ENCODE results near the gene LIMS3.
"Not testable (repeated sequence)": the region's sequence is repeated elsewhere in the genome, so short reads cannot be mapped to it uniquely, and the experiment has no call there.

The LIMS3 gene, protein sequence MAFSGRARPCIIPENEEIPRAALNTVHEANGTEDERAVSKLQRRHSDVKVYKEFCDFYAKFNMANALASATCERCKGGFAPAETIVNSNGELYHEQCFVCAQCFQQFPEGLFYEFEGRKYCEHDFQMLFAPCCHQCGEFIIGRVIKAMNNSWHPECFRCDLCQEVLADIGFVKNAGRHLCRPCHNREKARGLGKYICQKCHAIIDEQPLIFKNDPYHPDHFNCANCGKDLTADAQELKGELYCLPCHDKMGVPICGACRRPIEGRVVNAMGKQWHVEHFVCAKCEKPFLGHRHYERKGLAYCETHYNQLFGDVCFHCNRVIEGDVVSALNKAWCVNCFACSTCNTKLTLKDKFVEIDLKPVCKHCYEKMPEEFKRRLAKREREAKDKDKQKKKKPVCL

DNA sequence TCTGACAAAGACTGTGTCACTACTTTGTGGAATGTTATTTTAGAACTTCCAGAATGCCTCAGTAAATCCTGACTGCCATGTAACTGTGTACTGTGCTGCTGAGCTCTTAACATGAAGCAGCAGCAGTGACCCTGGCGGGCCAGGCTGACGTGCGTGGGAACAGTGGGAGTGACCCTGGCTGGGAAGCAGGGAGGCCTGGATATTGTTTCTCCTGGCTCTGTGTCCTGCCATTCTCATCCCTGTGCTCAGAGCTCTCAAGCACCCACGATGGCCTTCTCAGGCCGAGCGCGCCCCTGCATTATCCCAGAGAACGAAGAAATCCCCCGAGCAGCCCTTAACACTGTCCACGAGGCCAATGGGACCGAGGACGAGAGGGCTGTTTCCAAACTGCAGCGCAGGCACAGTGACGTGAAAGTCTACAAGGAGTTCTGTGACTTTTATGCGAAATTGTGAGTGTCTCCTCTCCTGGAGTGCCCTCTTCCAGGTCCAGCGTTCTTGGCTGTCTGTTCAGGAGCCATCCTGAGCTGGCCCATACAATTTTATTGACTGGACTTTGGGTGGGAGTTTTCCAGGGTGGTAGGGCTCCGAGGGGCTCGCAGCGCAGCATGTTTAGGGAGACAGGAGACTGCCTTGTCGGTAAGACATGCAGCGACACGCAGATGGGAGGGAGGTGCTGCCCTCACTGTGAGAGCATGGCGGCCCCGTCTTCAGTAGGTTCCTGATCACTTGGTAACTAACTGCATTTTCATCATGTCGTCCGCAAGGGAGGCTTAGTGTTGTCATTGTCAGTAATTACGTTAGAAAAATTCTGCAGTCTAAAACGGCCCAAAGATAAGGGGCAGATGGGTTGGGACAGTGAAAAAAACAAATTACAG, at the start of gene LIMS3:
TSS of gene LIMS3 (plus strand) at position 227 of the 875 bp plus-strand sequence. CDS start at position 268, 41 bp downstream.
- not testable (repeated sequence) for DNase-seq (ENCODE audit: low read depth)

DNA sequence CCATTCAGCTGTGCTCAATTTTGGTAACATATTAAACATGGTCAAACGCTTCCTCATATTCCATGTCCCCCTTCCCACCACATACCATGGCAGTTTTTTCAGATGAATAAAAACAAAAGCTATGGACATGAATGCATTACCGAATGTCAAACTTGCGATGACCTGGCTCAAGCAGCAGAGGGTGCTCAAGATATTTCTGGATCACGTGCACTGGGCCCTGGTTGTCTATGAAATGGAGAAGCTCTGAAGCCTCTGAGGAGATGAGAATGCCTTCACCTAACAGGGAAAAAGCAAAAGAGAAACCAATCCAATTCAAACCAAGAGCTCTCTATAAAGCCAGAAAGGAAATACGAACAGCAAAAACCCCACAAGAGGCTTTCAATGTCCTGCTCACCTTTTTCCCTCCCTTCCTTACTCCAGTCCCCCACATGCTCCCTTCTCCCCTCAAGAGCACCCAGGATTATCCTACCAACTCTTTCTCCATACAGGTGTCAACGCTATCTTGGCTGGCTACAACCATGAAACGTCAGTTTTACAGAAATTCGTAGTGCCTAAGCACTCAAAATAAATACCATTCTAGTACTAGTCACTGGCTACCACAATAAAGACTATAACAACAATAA, 27.2 kb upstream of the LIMS3 start:
- DNase-seq (ENCODE audit: low read depth): not testable (repeated sequence)

DNA sequence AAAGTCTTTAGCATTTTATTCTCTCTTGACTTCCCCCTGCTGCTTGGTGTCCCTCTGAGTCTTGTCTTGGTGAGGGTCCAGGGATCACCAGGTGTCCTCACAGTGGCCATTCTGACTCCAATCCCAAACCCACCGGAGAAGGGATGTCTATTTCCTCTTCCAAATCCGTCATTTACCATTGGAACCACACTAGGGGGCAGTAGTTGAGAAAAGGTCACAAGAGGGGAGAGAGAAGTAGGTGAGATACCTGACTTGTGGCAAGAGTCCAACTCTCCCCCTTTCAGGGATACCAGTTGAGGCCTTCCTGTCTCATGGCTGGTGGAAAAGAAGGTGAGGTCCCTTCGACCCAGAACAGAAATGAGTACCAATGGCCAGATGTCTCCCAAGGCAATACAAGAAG, 21.9 kb upstream of the LIMS3 start:
- not testable (repeated sequence) for DNase-seq (ENCODE audit: low read depth)

DNA sequence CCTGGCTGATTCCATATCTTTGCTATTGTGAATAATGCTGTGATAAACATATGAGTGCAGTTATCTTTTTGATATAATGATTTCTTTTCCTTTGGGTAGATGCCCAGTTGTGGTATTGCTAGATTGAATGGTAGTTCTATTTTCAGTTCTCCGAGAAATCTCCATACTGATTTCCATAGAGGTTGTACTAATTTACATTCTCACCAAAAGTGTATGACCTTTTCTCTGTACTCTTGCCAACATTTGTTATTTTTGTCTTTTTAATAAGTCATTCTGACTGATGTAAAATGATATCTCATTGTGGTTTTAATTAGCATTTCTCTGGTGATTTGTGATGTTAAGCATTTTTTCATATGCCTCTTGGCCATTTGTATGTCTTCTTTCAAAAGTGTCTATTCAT, 16.4 kb upstream of the LIMS3 start:
- DNase-seq (ENCODE audit: low read depth): not testable (repeated sequence)

DNA sequence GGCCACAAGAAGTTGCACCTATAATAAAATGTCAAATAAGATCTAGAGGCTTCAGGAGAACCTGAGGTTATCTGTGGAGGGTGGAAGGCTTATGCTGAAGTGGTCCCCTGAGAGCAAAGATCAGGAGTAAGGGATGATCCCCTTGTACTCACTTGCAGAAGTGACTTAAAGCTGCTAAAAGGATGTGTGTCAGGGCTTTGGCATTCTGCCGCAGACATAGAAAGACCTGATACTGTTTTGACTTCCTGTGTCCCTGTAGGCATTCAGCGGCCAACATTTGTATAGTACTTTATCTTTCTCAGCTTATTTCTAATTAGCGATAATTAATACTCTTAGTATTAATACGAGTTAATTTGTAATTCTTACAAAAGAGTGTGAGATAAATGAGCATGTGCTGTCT, 10.1 kb upstream of the LIMS3 start:
- DNase-seq (ENCODE audit: low read depth): not testable (repeated sequence)

DNA sequence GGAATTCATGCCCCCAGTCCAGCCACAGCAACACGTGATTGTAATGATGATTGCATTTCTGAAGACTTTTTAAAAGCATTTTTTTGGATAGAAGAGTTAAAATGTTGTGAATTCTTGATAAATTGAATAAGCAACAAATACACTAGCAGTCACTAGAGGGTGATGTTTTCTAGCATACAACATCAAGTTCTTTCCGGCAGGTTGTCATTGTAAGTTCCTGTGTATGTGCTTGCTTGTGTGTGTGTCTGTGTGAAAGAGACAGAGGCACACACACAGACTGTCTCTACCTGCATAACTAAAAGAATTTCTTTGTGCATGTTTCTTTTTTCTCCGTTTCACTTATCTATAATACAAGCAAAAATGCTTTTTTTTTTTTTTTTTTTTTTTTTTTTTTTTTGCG, 8.6 kb upstream of the LIMS3 start:
- DNase-seq (ENCODE audit: low read depth): not testable (repeated sequence)

DNA sequence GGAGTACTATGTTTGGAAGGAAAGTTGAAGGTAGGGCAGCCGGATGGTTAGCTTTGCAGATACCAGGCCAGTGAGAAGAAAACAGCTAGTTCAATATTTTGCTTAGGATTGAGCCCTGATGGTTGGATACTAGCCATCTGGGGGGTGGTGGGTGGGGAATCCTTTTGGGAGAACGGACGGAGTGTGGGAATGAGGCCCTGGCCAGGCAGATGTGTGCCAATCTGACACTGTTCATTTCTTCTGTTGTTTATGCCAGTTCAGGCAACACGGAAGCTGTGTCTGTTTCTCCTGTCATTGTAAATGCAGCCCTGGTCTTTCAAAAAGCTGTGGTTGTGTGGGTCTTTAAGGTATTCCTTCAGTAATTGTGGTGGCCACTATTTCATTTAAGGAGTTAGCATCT, 7.5 kb upstream of the LIMS3 start:
- not testable (repeated sequence) for DNase-seq (ENCODE audit: low read depth)

DNA sequence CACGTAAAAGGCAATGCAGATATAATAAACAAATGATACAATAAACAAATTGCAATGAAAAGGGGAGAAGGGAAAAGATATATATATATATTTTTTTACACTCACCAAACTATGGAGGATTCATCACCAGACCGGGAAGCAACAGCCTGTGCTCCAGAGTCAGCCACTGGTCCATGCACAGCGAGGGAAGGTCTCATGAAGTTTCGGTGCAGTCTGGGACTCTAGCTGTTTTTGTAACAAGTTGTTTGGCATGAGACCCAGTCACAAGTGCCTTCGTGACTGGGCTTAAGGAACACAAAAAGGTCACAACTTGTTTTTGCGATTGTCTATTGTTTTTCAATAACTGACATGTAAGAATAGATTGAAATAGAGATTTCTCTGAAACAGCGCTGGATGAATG, 4.8 kb upstream of the LIMS3 start:
- not testable (repeated sequence) for DNase-seq (ENCODE audit: low read depth)

DNA sequence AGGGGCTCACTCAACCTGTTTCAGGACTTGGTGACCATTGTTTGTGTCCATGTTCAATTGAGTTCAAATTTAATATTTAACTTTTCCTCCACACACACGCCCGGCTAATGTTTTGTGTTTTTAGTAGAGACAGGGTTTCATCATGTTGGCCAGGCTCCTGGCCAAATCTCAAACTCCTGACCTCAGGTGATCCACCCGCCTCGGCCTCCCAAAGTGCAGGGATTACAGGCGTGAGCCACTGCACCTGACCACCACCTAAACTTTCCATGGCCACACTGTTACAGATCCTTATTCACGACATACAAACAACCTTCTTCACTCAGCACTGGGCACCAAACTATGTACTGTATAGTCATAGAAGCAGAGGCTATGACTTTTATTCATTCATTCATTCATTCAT, 4.3 kb upstream of the LIMS3 start:
- DNase-seq (ENCODE audit: low read depth): not testable (repeated sequence)

DNA sequence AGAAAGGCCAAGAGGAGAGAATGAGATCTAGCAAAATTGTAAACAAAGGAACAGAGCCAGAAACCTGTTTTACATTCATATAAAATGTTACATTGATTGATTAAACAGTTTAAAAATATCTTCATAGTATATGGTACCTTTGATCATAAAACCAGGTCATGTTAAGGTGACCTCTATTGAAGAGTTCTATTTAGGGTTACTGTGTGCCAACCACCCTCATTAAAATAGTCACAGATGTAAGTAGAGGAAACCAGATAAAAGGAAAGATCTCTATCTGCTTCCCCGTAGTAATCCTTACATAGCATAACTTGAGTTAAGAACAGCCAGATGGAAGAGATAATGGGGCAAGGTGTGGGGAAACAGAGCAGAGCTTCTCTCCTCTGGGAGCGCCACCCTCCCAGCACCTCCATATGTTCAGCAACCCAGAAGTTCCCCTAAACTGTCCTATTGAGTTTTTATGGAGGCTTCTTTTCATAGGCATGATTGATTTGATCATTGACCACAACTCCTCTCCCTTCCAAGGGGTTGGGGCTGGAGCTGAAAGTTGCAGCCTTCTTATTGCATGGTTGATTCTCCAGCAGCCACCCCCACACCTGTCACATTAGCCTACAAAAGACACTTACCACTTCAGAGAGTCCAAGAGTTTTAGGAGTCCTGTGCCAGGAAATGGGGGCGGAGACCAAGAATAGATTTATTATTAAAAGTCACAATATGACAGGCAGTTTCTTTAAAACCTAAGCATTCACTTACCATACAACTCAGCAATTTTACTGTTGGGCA, 3.2 kb upstream of the LIMS3 start:
- DNase-seq (ENCODE audit: low read depth): not testable (repeated sequence)

DNA sequence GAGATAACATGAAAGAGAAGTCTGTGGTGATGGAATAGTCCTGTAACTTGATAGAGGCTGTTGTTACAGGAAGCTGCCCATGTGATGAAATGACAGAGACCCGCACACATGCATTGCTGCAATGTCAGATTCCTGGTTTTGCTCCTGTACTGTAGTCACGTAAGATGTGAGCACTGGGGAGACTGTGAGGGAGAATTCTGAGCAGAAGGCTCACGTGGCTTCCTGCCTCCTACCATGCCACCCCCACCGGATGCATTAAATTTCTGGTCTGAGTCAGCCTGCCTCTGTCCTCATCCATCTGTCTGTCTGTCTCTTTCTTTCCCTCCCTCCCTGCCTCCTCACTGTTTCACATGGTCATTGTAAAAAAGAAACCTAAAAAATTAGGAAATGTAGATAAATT, 2.3 kb upstream of the LIMS3 start:
- DNase-seq (ENCODE audit: low read depth): not testable (repeated sequence)

DNA sequence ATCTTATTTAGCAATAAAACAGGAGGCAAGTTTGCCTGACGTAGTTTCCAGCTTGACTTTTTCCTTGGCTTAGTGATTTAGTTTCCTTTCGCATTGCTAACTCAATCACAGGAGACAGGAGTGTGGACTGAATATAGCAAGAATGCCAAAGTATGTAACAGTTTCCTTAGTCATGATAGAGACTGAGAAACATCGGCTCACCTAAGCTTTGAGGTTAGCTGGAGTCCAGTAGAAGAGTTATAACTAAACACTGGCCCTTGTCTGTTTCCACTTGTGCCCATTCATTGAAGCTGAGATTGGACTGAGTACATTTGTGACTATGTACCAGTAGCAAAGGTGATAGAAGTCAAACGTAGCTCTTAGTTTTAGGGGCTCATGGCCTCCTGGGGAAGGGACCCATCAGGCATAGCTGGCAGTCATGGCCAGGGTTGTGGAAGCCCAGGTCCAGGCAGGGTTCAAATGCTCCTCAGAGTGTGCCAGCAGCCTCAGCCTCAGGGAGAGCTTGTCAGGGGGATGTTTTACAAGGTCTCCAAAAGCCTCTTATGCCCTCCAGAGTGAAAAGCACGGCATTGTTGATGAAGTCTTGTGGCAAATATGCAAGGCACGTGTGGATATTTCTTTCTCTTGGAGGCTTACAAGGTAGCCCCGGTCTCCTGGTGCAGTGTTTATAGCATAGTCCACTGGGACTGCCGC, 573 bp upstream of the LIMS3 start:
- not testable (repeated sequence) for DNase-seq (ENCODE audit: low read depth)

DNA sequence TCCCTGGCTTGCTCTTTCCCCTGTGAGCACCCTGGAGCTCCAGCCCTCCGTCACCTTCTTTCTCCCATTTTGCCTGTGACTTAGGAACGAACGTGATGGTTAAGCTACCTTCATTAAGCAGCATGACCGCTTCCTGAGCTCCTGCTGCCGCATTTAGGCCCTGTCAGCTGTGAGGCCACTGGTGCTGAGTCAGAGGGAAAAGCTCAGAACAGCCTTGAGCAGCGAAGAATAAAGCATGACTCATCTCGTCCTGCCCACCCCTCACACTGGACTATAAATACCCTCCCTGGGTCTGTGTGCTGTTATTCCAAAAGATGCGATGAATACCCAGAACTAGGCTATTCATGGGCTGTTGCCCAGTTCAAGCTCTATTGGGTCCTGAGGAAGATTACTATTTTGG, 7.3 kb downstream of the LIMS3 start:
- not testable (repeated sequence) for DNase-seq (ENCODE audit: low read depth)

DNA sequence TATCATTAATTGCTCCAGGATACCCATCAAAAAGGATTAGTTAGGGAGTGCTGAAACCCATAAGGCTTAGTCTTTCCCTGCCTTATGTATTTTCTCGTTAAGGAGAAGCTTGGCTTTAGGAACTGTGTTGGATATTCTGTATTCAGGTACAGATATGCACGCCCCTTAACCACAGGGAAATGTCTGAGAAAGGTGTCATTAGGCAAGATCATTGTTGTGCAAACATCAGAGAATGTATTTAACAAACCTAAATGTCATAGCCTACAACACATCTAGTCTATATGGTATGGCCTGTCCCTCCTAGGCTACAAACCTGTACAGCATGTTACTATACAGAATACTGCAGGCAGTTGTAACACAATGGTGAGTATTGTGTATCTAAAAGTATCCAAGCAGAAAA, 10.1 kb downstream of the LIMS3 start:
- DNase-seq (ENCODE audit: low read depth): not testable (repeated sequence)

DNA sequence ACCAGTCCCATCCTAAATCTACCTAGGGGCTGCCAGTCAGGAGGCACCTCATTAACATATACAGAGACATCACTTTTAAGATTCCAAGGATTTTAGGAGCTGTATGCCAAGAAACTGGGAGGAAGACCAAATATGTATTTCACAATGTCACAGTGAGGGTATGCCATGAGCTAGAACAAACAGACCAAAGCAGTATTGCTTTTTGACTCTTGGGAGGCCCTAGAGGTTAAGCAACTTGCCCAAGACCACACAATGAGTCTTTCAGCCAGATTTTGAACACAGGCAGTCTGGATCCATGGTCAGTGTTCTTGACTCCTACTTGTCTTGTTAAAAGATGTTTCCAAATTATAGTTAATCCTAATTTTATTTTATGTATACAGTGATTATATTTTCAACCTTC, 12.3 kb downstream of the LIMS3 start:
- not testable (repeated sequence) for DNase-seq (ENCODE audit: low read depth)

DNA sequence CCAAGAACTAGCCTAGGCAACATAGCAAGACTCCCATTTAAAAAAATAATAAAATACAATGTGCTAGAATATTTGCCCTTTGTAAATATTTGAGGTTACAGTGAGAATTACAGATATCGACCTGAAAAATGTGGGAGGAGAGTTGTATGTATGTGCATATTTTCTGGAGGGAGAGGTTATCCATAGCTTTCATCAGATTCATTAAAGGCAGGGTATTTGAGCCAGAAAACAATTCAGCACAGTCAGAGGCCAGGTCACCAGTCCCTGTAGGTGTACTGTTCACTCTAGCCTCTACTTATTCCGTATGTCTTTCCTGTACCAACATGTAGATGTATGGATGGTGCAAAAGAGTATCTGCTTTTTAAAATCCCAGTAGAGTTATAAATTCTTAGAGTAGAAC, 15.4 kb downstream of the LIMS3 start:
- not testable (repeated sequence) for DNase-seq (ENCODE audit: low read depth)

DNA sequence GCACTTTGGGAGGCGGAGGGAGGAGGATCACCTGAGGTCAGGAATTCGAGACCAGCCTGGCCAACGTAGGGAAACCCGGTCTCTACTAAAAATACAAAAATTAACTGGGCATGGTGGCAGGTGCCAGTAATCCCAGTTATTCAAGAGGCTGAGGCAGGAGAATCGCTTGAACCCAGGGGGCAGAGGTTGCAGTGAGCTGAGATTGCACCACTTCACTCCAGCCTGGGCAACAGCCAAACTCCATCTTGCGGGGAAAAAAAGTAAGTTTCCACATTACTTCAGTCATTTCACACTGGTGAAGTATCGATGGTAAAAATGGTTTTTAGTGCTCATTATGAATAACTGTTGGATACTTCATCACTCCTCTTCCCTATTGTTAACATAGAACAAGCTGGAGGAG, 16.1 kb downstream of the LIMS3 start:
- not testable (repeated sequence) for DNase-seq (ENCODE audit: low read depth)

DNA sequence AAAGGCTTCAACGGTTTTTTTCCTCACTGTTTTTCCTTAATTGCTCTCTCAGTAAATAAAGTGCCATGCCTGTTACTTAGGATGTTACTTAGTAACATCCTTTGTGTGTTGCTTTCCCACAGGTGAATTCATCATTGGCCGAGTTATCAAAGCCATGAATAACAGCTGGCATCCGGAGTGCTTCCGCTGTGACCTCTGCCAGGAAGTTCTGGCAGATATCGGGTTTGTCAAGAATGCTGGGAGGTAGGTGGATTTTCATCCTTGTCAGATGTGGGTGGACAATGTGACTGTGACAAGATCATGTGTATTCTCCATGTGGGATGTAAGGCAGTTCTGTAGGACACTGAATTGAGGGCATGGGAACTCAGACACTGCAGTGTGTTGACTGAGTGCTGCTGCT, 17.3 kb downstream of the LIMS3 start:
- DNase-seq (ENCODE audit: low read depth): not testable (repeated sequence)

DNA sequence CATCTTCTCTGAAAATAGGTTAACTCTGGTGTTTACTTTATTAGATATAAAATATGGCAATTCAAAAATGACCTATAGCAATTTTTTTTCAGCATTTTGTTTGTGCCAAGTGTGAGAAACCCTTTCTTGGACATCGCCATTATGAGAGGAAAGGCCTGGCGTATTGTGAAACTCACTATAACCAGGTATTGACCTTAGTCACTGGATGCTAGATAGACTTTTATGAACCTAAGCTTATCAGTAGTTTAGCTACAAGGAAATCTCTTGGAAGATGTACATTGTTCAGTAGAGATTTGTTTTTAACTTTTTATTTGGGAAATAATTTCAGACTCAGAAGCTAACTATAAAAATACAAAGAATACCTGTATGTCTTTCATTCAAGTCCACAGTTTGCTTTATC, 21.7 kb downstream of the LIMS3 start:
- not testable (repeated sequence) for DNase-seq (ENCODE audit: low read depth)

DNA sequence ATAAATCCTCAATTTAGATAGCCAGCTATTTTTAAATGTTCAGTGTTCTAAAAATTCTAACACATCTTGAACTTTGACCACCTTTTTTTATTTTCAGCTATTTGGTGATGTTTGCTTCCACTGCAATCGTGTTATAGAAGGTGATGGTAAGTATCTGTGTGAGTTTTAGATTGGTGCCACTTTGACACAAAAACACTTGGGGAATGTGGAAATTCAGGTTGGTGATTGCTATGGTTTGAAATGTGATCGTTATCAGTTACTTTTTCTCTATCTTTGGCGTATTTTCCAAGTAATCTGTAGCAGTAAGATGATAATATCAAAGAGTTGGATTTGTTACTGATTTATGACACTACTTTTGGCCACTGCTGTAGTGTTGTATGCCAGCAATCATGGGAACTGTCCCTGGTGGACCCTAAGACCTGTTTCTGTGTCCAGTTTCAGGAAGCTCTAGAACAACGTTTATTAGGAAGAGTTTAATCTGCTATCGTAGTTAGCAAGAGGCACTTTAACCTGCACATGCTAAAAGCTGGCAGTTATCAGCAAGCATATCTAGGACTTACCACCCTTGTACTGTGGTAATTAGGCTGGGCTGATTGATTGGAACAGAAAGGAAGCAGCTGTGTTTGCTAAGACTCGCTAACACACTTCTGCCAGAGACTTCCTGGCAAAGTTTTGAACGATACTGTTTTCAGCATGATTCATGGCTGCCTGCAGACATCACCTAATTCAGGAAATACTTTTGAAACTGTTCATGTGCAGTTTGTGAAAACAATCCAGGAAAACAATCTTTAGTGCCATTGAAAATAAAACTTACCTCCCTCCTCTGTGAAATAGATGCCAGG, 23.3 kb downstream of the LIMS3 start:
- DNase-seq (ENCODE audit: low read depth): not testable (repeated sequence)

Measured in GM04504 (cell line).